Lower leg skin (tissue), 3 donors: ENCODE results near the gene GABRB2.

Experiments used
- CTCF ChIP-seq, 3 donors: fragments of 450-650 bp; IDR thresholded peaks; one replicate each; pipeline ENCODE4 v1.5.1; 2016; ENCODE audit warnings: antibody characterized with exemption in 3 of 3, mild to moderate bottlenecking in 3 of 3, moderate library complexity in 2 of 3
- POLR2A ChIP-seq, 2 donors: fragments of 450-650 bp; IDR thresholded peaks; one replicate each; pipeline ENCODE4 v1.6.1; 2016 to 2017; ENCODE audit warnings: antibody characterized with exemption in 2 of 2, mild to moderate bottlenecking in 1 of 2, moderate library complexity in 1 of 2

GRCh38 chr5:161572914-161573313, 26.4 kb upstream of the GABRB2 start:
- no peak for TF ChIP-seq CTCF (IDR thresholded peaks at IDR 0.05)
- TF ChIP-seq POLR2A (IDR thresholded peaks at IDR 0.05) = no peak
